GM13977 (cell line): ENCODE results near the gene CCND1.

Source experiments
- DNase-seq: peaks from one replicate; pipeline ENCODE4 v3.0.0; 2012; ENCODE audit warnings: low spot score
- CTCF ChIP-seq: IDR thresholded peaks from 2 replicates; pipeline ENCODE4 v1.5.1; 2012; ENCODE audit warnings: mild to moderate bottlenecking, control low read depth; ENCODE audit not compliant: insufficient read depth; ENCODE audit errors: extremely low read depth, missing control alignments
- in situ Hi-C: fragments of 300-500 bp; cut with MboI; formaldehyde crosslinking; loops from one replicate; pipeline ENCODE4 v1.12.0; 2022; ENCODE audit warnings: low sequenced_read_pairs, low pct_unique_long_range_greater_than_20kb, mixed read lengths, inconsistent platforms; ENCODE audit not compliant: unreplicated experiment

The CCND1 gene

DNA sequence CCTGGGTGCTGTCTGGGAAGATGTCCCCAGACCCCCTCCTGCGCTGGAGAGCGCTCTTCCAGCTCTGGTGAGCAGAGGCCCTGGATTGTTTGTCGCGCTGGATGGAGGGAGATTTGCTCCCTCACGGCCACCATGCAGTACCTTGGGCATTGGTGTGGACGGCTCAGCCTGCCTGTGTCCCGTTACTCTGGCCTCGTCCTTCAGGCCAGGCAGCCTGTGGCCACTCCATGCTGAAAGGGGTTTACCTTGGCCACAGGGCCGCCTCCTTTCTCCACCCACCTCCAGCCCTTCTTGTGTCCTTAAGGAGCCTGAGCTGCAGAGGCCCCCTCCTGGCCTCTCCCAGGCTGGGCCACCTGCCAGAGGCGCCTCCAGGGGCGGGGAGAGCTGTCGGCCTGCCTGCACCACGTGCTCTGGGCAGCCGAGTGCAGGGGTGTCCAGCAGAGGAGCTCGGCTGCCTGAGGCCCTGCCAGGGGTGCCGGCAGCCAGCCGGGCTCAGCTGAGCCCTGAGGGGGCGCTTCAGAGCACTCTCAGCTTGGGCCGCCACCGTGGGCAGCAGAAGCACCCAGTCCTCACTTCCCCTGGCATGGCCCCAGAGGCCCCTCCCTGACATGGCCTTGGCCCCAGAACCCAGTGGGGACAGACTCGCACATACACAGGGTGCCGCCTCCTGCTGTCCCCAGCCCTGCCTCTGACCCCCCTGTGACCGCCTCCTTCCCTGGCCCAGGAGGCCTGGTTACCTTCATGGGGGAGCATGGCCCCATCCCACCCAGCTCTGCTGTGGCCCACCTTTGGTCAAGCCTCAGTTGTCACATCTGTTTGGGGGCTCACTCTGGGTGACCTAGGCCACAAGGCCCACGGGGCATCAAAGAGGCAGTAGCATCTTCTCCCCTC is 3.4 kb downstream of the CCND1 start:
- in situ Hi-C loops, result no loop called here
- TF ChIP-seq CTCF, result no peak
- no peak for DNase-seq

- no peak for DNase-seq
- in situ Hi-C loops, result no loop called here
- TF ChIP-seq CTCF, result no peak
Observed at GRCh38 chr11:69644962-69645675, 4.2 kb downstream of the CCND1 start.

DNA sequence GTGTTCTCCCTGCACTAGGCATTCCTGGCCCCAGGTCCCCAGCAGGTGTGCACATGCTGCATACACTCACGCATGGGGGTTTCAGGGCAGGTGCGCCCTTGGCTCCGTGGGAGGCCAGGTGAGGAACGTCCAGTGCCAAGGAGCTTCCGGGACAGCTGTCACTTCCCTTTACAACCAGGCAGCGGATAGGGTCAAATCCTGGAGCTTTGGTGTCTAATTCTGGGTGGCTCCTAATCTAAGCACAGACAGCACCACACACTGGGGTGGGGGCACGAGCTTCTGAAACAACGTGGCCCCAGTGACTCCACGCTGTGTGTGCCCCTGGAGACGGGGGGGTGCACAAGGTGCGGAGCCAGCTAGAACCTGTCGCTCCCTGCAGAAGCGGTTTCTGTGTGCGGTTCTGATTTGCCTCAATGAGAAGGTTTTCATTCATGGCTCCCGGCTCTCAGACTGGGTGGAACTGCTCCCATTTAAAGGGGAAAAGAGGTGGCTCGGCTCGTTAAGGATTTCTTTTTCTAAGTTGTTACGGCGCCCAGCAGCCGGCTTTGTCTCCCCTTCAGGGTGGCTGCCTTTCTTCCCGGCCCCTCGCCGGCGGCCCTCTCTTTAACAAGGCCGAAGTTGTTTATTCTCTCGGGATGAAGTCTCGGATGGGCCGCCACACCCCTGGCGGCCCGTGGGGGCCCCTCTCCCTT is 5.0 kb downstream of the CCND1 start:
- no peak for DNase-seq
- in situ Hi-C loops, result no loop called here
- no peak for TF ChIP-seq CTCF

DNA sequence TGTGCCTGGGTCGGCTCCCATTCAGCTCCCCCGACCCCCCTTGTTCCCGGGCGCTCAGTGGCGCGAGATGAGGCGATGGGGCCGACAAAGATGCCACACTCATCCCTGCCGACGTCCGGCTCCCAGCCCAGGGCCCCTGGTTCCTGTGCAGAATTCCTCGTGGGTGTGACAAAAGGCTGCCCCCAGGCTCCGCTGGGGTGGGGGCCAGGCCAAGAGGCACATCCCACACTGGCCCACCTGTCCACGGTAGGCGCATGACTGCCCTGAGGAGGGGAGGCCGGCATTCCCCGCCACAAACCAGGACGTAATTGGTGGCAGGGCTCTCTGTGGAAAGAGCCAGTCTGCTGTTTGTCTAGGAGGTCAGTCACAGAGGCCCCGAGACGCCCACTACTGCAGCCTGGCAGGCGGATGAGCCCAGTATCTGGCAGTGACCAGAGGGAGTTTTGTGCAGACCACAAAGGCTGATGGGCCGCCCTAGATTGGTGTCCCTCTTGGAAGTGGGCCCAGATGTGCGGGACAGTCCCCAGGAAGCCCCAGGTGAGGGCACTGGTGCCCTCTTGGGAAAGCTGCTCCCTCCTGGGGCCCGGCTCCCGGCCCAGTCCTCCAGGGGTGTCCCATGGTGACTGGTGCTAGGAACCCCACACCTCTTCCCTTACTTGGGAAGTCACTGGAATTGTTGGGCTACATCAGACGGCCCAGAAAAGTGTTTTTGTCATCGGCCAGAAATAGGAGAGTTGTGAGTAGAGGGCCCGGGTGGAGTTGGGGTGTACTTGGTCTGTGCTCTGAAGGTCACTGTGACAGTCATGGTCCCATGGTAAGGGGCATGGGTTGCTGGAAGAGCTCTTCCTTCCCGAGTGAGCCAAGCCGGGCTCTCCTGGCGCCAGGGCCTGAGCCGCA is 5.8 kb downstream of the CCND1 start:
- TF ChIP-seq CTCF, result no peak
- in situ Hi-C loops, result no loop called here
- no peak for DNase-seq

GRCh38 chr11:69647390-69647748 is 6.4 kb downstream of the CCND1 start:
- DNase-seq, result no peak
- in situ Hi-C loops, result no loop called here
- no peak for TF ChIP-seq CTCF

DNA sequence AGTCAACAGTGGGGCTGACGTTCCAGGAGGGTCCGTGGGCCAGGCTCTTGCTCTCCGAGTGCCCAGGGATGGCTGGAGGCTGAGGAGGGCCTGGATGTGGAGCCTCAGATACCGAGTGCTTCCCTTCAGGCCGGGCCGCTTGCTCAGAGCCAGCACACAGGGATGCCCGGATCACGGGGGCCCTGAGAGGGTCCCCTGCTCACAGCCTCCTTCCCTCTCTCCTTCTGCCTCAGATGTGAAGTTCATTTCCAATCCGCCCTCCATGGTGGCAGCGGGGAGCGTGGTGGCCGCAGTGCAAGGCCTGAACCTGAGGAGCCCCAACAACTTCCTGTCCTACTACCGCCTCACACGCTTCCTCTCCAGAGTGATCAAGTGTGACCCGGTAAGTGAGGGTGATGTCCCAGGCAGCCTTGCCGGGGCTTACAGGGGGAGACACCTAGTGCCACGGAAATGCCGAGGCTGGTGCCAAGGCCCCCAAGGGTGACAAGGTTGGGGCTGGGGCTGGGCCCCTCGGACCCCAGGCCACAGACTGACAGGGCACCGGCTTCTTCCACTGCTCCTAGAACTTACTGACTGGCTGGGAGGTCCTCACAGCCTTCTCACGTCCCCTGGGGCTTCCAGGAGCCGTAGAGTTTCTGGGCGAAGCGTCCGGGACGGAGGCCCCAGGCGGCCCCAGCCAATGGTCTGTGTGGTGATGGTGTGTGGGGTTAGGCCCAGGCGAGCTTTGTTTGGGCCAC is 7.0 kb downstream of the CCND1 start:
- no peak for DNase-seq
- in situ Hi-C loops, result no loop called here
- TF ChIP-seq CTCF, result no peak
